GM06990 (cell line): ENCODE measurements around the gene ADCY1.

ENCODE experiments used
- DNase-seq: peaks from one replicate; pipeline ENCODE4 v3.0.0-alpha.2; 2011; ENCODE audit not compliant: insufficient read length; ENCODE audit errors: extremely low read depth
- H3K27me3 ChIP-seq: replicated peaks from 2 replicates; pipeline ENCODE4 v1.6.0; 2011; ENCODE audit warnings: low read length; ENCODE audit not compliant: control insufficient read depth, insufficient read depth
- H3K36me3 ChIP-seq: 2 replicates; pipeline ENCODE4 v1.5.1; 2011; ENCODE audit warnings: low read length; ENCODE audit not compliant: control insufficient read depth, insufficient read depth
- H3K4me3 ChIP-seq: replicated peaks from 2 replicates; pipeline ENCODE4 v1.5.1; 2011; ENCODE audit warnings: low read depth, mild to moderate bottlenecking, control low read depth, low read length
- TF ChIP-seq, protein P1 (sequence below): IDR thresholded peaks from 2 replicates; pipeline ENCODE4 v1.5.1; 2011; ENCODE audit warnings: low read length, control low read depth, mild to moderate bottlenecking, inconsistent platforms; ENCODE audit not compliant: insufficient read depth, poor library complexity, severe bottlenecking

Gene ADCY1

DNA sequence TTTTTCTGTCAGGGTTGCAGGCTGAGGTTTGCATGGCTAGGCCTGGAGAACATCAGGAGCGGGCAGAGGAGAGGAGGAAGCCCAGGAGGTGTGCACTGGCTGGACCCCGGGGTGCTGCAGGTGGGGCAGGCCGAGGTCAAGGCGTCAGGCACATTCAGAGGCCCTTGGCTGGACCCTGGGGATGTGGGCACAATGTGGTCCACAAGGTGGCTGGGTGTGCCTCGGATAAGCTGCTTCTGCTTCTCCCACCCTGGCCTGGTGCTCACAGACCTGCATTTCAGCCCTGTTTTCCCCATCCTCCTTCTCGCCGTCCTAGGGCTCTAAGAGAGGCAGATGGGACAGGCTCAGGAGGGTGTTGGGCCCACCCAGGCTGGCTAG is 108.2 kb downstream of the ADCY1 start:
- H3K4me3 ChIP-seq = no peak overlapping the region
- TF ChIP-seq, protein P1, sequence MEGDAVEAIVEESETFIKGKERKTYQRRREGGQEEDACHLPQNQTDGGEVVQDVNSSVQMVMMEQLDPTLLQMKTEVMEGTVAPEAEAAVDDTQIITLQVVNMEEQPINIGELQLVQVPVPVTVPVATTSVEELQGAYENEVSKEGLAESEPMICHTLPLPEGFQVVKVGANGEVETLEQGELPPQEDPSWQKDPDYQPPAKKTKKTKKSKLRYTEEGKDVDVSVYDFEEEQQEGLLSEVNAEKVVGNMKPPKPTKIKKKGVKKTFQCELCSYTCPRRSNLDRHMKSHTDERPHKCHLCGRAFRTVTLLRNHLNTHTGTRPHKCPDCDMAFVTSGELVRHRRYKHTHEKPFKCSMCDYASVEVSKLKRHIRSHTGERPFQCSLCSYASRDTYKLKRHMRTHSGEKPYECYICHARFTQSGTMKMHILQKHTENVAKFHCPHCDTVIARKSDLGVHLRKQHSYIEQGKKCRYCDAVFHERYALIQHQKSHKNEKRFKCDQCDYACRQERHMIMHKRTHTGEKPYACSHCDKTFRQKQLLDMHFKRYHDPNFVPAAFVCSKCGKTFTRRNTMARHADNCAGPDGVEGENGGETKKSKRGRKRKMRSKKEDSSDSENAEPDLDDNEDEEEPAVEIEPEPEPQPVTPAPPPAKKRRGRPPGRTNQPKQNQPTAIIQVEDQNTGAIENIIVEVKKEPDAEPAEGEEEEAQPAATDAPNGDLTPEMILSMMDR = no peak
- no peaks in the 10 kb centered on the region for H3K27me3 ChIP-seq
- peaks cover 13% of the 10 kb centered on the region for H3K36me3 ChIP-seq
- DNase-seq = no peak

DNA sequence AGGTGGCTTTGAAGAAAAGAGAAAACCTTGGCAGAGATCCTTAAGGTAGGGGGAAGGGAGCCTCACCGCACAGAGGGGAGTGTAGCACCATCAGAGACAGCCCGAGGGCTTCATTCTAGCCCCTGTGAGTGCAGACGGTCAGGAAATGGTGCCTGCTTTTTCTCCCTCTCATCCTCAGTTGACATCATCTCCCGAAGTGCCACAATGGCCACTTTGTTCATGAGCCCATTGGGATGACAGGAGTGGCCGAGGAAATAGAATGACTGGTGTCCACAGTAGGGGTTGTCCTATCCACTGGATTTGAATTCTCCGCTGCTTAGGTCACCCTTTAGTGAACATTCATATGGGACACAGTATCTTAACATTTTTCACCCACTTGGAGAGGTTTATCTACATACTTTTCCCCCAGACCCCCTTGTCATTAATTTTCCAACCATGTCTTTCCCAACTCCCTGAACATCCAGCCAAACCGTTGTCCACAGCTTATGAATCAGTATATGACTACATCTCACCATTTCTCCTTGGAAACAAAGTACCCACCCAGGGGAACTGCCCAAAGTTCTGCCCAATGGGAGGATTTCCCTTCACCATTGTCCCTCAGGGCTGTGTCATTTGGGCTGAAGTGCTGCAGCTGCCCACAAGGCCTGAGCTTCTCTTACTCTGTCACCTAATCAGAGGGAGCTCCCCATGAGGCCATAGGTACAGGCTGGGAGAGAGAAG is 108.8 kb downstream of the ADCY1 start:
- Histone ChIP-seq H3K36me3 (peaks cover 16% of the 10 kb centered on the region), H3K4me3 (no peak overlapping the region), H3K27me3 (no peaks in the 10 kb centered on the region)
- DNase-seq = no peak
- TF ChIP-seq, protein P1 = no peak

DNA sequence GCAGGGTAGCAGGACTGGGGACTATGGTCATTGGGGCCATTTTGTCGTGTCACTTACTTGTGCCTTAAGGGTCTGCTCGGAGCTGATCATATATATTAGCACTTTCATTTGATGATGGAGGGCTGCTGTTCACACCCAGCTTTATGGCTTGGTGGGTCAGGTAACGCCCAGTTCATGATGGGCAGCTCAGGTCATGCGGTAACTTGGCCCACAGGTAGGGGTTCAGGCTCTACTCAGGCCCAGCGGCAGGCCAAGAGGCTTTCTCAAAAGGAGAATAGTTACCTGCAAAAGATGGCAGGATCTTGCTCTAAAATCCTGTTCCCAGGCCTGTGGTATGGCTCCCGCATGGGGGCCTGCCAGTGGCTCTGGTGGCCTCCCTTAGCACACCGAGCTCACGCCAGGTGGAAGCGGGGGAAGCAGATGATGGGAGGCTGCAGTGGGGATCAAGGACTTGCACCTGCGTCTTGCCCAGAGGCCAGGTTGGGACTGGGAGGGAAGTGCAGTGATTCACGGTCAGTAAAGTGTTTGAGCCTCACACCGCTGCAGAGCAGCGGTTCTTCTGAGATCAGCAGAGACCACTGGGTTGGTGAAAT is 109.5 kb downstream of the ADCY1 start:
- TF ChIP-seq, protein P1 = no peak
- Histone ChIP-seq H3K27me3 (no peaks in the 10 kb centered on the region), H3K36me3 (peaks cover 16% of the 10 kb centered on the region), H3K4me3 (no peak overlapping the region)
- no peak for DNase-seq

DNA sequence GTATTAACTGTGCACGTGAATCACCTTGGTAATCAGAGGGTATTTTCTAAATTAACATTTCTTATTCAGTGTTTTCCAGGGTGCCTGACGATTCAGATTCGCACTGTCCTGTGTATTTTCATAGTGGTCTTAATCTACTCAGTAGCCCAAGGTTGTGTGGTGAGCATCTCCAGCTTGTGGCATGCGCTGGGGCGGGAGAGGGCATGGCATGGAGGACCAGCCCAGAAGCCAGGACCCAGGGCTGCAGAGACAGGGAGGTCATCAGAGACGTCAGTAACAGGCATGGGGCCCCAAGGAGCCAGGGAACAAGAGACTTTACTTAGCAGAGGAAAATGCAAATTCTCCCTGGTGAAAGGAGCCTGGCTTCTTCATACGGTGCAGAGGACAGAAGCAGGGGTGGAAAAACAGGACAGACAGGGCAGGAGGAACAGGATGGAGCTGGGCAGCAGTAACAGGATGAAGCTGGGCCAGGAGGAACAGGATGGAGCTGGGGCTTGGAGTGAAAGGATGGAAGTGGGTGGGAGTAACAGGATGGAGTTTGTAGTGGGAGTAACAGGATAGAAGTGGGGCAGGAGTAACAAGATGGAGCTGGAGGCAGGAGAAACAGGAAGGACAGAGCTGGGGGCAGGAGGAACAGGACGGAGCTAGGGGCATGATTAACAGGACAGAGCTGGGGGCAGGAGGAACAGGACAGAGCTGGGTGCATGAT is 110.9 kb downstream of the ADCY1 start:
- Histone ChIP-seq H3K27me3 (no peaks in the 10 kb centered on the region), H3K4me3 (no peak overlapping the region), H3K36me3 (peaks cover 14% of the 10 kb centered on the region)
- TF ChIP-seq, protein P1 = no peak
- no peak for DNase-seq

DNA sequence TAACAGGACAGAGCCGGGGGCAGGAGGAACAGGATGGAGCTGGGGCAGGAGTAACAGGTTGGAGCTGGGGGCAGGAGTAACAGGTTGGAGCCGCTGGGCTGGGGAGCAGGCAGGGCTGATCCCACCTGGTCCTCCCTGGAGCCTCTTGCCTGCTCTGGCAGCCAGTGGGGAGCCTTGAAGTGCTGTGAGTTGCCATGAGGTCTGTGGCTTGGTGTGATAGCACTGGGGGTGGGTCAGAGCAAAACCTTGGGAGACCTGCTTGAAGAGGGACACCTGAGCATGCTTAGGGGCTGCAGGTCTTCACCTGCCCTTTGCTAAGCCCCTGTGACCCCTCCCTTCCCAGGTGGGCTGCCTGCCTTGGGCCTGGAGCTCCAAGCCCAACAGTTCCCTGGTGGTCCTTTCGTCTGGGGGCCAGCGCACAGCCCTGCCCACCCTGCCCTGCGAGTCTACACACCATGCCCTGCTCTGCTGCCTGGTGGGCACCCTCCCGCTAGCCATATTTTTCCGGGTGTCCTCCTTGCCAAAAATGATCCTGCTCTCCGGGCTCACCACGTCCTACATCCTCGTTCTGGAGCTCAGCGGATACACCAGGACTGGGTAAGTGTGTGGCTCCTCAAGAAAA is 111.6 kb downstream of the ADCY1 start:
- no peak overlapping the region for H3K4me3 ChIP-seq
- no peak for DNase-seq
- TF ChIP-seq, protein P1 = no peak
- H3K36me3 ChIP-seq = peaks cover 13% of the 10 kb centered on the region
- no peaks in the 10 kb centered on the region for H3K27me3 ChIP-seq
